Testis (tissue), 2 donors: ENCODE data around the gene MLN.

Experiments used
- CTCF ChIP-seq, 3 experiments: fragments of 450-650 bp in 2 of 3; fragments of 200-600 bp in 1 of 3; sonication (generic) in 1 of 3; IDR thresholded peaks; one replicate each; pipeline ENCODE4 v1.5.1; 2016 to 2019; ENCODE audit warnings: antibody characterized with exemption in 3 of 3, mild to moderate bottlenecking in 2 of 3, moderate library complexity in 1 of 3
- POLR2A ChIP-seq: fragments of 450-650 bp; IDR thresholded peaks from one replicate; pipeline ENCODE4 v1.6.1; 2017; ENCODE audit warnings: antibody characterized with exemption, mild to moderate bottlenecking, moderate library complexity

- TF ChIP-seq POLR2A = no peak
- TF ChIP-seq CTCF (IDR thresholded peaks at IDR 0.05) = no peak
These were observed 20.8 kb upstream of the MLN start for GRCh38 chr6:33824461-33825154.
